Tibial artery (tissue), 4 donors: ENCODE data around the gene TUBB4A.

Experiments used
- DNase-seq, 2 donors: peaks; one replicate each; pipeline ENCODE4 v3.0.0-alpha.2; 2019
- H3K27ac ChIP-seq, 2 donors: fragments of 200-600 bp; sonication (generic) in 1 of 2; 1 replicate in 1 of 2; 2 replicates in 1 of 2; pipeline ENCODE4 v1.5.1; 2018 to 2019; ENCODE audit warnings: mild to moderate bottlenecking in 1 of 2
- H3K27me3 ChIP-seq, 2 donors: fragments of 200-600 bp; sonication (generic) in 1 of 2; one replicate each; pipeline versions ENCODE4 v1.5.1 to v1.6.0; 2016 to 2019
- H3K36me3 ChIP-seq, 3 donors: fragments of 200-600 bp; sonication (generic) in 2 of 3; one replicate each; pipeline ENCODE4 v1.5.1; 2016 to 2019; ENCODE audit warnings: mild to moderate bottlenecking in 2 of 3
- H3K4me1 ChIP-seq, 4 donors: fragments of 200-600 bp; sonication (generic) in 2 of 4; 1 replicate in 3 of 4; 2 replicates in 1 of 4; pipeline ENCODE4 v1.5.1; 2016 to 2019
- H3K4me3 ChIP-seq, 2 donors: fragments of 200-600 bp; sonication (generic) in 1 of 2; 1 replicate in 1 of 2; 2 replicates in 1 of 2; pipeline ENCODE4 v1.5.1; 2018 to 2019; ENCODE audit warnings: mild to moderate bottlenecking in 2 of 2
- H3K9me3 ChIP-seq, 3 donors: fragments of 200-600 bp; sonication (generic) in 1 of 3; one replicate each; pipeline ENCODE4 v1.5.1; 2016 to 2019
- CTCF ChIP-seq, 2 experiments: fragments of 200-600 bp in 1 of 2; fragments of 450-650 bp in 1 of 2; IDR thresholded peaks; one replicate each; pipeline ENCODE4 v1.5.1; 2017 to 2019; ENCODE audit warnings: antibody characterized with exemption in 2 of 2, mild to moderate bottlenecking in 1 of 2, moderate library complexity in 1 of 2
- intact Hi-C: fragments of 100-400 bp; cut with DNase I; formaldehyde crosslinking; loops from one replicate; pipeline ENCODE4 v1.15.0; 2023; ENCODE audit warnings: low total_unique reads

The TUBB4A gene

GRCh38 chr19:6450166-6450565 lies 51.9 kb downstream of the TUBB4A start:
- intact Hi-C loops = no loop called here
- H3K9me3 ChIP-seq = peaks cover 0 to 21% (median 11%) of the 10 kb centered on the region in 3 donors
- no peaks in the 10 kb centered on the region for H3K27me3 ChIP-seq
- TF ChIP-seq CTCF (IDR thresholded peaks at IDR 0.05) = no peak
- DNase-seq = no peak
- peaks cover 42 to 81% (median 58%) of the 10 kb centered on the region in 3 donors for H3K36me3 ChIP-seq
- H3K4me3 ChIP-seq = no peak overlapping the region
- H3K4me1 ChIP-seq = no peaks in the 10 kb centered on the region
- no peak overlapping the region for H3K27ac ChIP-seq

GRCh38 chr19:6448045-6448444 lies 54.1 kb downstream of the TUBB4A start:
- no peak for DNase-seq
- no peak for TF ChIP-seq CTCF (IDR thresholded peaks at IDR 0.05)
- intact Hi-C loops = no loop called here
- H3K27me3 ChIP-seq = no peaks in the 10 kb centered on the region
- H3K4me3 ChIP-seq = no peak overlapping the region
- peaks cover 0 to 9% (median 0%) of the 10 kb centered on the region in 3 donors for H3K9me3 ChIP-seq
- H3K4me1 ChIP-seq = no peaks in the 10 kb centered on the region
- peaks cover 21 to 81% (median 49%) of the 10 kb centered on the region in 3 donors for H3K36me3 ChIP-seq
- H3K27ac ChIP-seq = no peak overlapping the region

GRCh38 chr19:6446452-6446851 lies 55.7 kb downstream of the TUBB4A start:
- no peaks in the 10 kb centered on the region for H3K27me3 ChIP-seq
- H3K9me3 ChIP-seq = peaks cover 0 to 9% (median 0%) of the 10 kb centered on the region in 3 donors
- no peak for DNase-seq
- no peaks in the 10 kb centered on the region for H3K4me1 ChIP-seq
- H3K27ac ChIP-seq = no peak overlapping the region
- intact Hi-C loops = no loop called here
- H3K4me3 ChIP-seq = no peak overlapping the region
- no peak for TF ChIP-seq CTCF (IDR thresholded peaks at IDR 0.05)
- H3K36me3 ChIP-seq = peaks cover 13 to 74% (median 38%) of the 10 kb centered on the region in 3 donors
